Measurements from ENCODE around the gene MLLT6. TPM values are rescaled to one million over a fixed set of nuclear protein-coding genes. Genes with fewer than 3 reads are reported as not detected.
A peak's percentile ranks its signal among the peaks of the same experiment; 100 is the strongest.

The MLLT6 gene
- total and polyA plus RNA-seq, 10 of the 15 experiments (the other 5 are each of a cell fraction or from before 2014, with no cell fraction given), result 4.8 to 105 (median 36.3) TPM

DNA sequence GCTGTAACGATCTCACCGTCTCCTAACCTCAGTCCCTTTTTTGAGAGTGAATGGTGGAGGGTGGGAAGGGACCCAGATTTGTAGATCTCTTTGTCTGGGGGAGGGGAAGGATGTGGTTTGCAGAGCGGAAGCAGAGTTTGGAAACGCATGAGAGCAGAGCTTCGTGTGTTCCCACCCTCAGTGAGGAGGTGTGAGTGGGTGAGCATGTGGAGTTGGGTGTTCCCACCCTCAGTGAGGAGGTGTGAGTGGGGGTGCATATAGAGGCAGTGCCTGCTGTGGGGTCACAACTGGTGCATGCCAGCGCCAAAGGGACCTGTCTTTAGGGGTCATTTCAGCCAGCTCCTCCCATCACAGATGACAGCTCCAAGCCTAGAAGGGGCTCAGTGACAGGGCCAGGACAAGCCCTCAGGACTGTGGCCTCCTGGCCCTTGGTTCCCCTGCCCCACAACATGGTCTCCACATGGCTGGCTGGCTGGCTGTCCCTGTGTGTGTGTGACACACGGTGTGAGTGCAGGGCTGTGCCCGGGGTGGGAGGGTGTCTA lies 23.3 kb downstream of the MLLT6 start (continued):
- TF ChIP-seq, protein P1, sequence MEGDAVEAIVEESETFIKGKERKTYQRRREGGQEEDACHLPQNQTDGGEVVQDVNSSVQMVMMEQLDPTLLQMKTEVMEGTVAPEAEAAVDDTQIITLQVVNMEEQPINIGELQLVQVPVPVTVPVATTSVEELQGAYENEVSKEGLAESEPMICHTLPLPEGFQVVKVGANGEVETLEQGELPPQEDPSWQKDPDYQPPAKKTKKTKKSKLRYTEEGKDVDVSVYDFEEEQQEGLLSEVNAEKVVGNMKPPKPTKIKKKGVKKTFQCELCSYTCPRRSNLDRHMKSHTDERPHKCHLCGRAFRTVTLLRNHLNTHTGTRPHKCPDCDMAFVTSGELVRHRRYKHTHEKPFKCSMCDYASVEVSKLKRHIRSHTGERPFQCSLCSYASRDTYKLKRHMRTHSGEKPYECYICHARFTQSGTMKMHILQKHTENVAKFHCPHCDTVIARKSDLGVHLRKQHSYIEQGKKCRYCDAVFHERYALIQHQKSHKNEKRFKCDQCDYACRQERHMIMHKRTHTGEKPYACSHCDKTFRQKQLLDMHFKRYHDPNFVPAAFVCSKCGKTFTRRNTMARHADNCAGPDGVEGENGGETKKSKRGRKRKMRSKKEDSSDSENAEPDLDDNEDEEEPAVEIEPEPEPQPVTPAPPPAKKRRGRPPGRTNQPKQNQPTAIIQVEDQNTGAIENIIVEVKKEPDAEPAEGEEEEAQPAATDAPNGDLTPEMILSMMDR (IDR thresholded peaks at IDR 0.05 in 2 of 3, conservative IDR thresholded peaks at IDR 0.05 in 1 of 3; ENCODE audit: control insufficient read depth in 2 of 3, extremely low read depth in 1 of 3, insufficient read depth in 1 of 3, low read depth in 3 of 3, low read length in 3 of 3), result no peak
- TF ChIP-seq NBN (IDR thresholded peaks at IDR 0.05), result no peak
- TF ChIP-seq, protein P2, sequence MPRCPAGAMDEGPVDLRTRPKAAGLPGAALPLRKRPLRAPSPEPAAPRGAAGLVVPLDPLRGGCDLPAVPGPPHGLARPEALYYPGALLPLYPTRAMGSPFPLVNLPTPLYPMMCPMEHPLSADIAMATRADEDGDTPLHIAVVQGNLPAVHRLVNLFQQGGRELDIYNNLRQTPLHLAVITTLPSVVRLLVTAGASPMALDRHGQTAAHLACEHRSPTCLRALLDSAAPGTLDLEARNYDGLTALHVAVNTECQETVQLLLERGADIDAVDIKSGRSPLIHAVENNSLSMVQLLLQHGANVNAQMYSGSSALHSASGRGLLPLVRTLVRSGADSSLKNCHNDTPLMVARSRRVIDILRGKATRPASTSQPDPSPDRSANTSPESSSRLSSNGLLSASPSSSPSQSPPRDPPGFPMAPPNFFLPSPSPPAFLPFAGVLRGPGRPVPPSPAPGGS (IDR thresholded peaks at IDR 0.05; ENCODE audit: borderline replicate concordance, insufficient read depth, low read depth, low read length, poor library complexity, severe bottlenecking), result peak; percentile 34
- TF ChIP-seq KDM1A (IDR thresholded peaks at IDR 0.05; ENCODE audit: borderline replicate concordance), result no peak
- no peak for TF ChIP-seq KAT2A (conservative IDR thresholded peaks at IDR 0.05; ENCODE audit: control insufficient read depth, low read depth, low read length)
- no peak for TF ChIP-seq EP300 (IDR thresholded peaks at IDR 0.05; ENCODE audit: borderline replicate concordance in 1 of 2, control insufficient read depth in 1 of 2, low read depth in 2 of 2, low read length in 2 of 2)
- TF ChIP-seq POLR2A (IDR thresholded peaks at IDR 0.05; ENCODE audit: low read depth, low read length), result peak; percentile 68
- no peak for TF ChIP-seq ESRRA (IDR thresholded peaks at IDR 0.05; ENCODE audit: low read length)
